ENCODE data around the gene NIPA2.

NIPA2 gene

GRCh38 chr15:22880068-22880980 lies 41.9 kb downstream of the NIPA2 start:
- no peak for DNase-seq

GRCh38 chr15:22880981-22881738 lies 42.7 kb downstream of the NIPA2 start:
- no peak for DNase-seq

GRCh38 chr15:22881739-22882440 lies 43.4 kb downstream of the NIPA2 start:
- no peak for DNase-seq

- DNase-seq, result no peak
Measured at GRCh38 chr15:22883196-22883595, 44.7 kb downstream of the NIPA2 start.

GRCh38 chr15:22884344-22884743 lies 45.9 kb downstream of the NIPA2 start:
- DNase-seq, result no peak

- DNase-seq, result no peak
Measured at GRCh38 chr15:22885120-22885519, 46.7 kb downstream of the NIPA2 start.

GRCh38 chr15:22887157-22887951 lies 48.9 kb downstream of the NIPA2 start:
- DNase-seq, result no peak

- no peak for DNase-seq
Measured at GRCh38 chr15:22888120-22888859, 49.8 kb downstream of the NIPA2 start.

- DNase-seq, result no peak
Measured at GRCh38 chr15:22889146-22889818, 50.8 kb downstream of the NIPA2 start.

GRCh38 chr15:22890296-22890695 lies 51.8 kb downstream of the NIPA2 start:
- DNase-seq, result no peak

GRCh38 chr15:22891426-22892210 lies 53.2 kb downstream of the NIPA2 start:
- DNase-seq, result no peak

- no peak for DNase-seq
Measured at GRCh38 chr15:22892333-22892732, 53.9 kb downstream of the NIPA2 start.

- DNase-seq, result no peak
Measured at GRCh38 chr15:22893081-22893480, 54.6 kb downstream of the NIPA2 start.

- no peak for DNase-seq
Measured at GRCh38 chr15:22893881-22894280, 55.4 kb downstream of the NIPA2 start.

- DNase-seq, result no peak
Measured at GRCh38 chr15:22895465-22896190, 57.2 kb downstream of the NIPA2 start.

GRCh38 chr15:22902046-22902445 lies 63.6 kb downstream of the NIPA2 start:
- no peak for DNase-seq

- DNase-seq, result no peak
Measured at GRCh38 chr15:22902578-22902977, 64.1 kb downstream of the NIPA2 start.

GRCh38 chr15:22902981-22903380 lies 64.5 kb downstream of the NIPA2 start:
- no peak for DNase-seq

GRCh38 chr15:22903427-22903826 lies 65.0 kb downstream of the NIPA2 start:
- DNase-seq, result no peak

Data from activated effector memory CD4-positive, alpha-beta T cell treated with Interleukin-2 at 50 U/mL for 16 hours (primary cell).